ENCODE measurements around the gene GRK4.
A peak's percentile ranks its signal among the peaks of the same experiment; 100 is the strongest.
"Not testable (repeated sequence)": the region's sequence is repeated elsewhere in the genome, so short reads cannot be mapped to it uniquely, and the experiment has no call there.

GRK4 gene

DNA sequence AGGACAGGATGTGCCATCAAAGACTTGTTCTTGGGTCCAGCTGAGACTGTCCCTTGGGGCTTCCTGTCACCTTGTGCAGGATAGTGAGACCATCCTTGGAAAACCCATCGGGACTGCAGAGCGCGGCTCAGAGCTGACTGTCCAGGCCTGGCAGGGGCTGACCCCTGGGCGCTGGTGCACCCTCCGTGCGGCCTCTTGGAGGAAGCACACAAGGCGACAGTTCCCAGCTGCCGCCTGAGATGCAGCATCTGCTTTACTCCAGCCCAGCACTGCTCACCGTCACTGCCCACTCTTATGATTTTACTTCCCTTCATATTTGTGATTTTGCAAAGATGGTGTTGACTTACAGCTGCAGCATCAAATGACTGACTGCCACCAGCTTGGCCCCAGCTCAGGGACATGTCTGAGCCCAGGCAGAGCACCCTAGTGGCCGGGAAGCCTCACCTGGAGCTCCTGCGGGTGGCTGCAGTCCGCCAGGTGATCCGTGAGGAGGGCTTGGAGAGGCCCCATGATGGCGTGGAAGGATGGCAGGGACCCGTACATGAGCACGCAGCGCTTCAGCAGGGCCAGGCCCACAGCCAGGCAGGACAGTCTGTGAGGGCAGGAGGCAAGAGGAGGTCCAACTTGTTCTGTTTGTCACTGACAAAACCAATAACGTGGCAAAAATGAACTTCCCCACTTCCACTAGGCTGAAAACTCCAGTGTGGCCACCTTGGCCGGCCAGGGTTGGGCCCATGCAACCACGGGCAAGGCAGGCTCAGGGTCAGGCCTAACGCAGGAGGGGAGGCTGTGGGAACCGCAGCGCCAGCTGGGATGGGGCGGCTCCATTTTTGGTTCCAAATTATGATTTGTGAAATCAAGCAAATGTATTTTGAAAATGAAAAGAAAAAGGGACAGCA lies 22.0 kb upstream of the GRK4 start:
- no peak for DNase-seq (ENCODE audit: low spot score)

DNA sequence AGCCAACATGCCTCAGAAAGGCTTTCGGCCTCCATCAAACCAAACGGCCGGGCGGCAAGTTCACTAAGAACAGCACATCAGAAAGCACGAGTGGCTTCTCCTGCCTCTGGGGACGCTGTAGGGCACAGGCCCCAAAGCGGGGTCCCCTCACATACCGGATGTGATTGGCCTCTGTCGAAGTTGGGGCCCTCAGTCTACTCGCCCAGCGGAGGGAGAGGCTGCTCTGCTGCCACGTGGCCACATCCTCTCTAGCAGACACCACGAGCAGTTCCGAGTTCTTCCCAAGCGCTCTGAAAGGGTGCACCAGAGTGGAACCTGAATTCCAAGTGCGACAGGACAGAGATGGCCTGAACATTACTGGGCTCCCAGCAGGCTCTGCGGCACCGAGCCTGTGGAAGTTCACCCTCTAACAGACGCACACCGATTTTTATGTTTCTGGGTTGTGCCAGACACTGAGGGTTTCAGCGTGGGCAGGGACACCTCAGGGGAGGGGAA lies 21.3 kb upstream of the GRK4 start:
- DNase-seq (ENCODE audit: low spot score), result peak; percentile 37

DNA sequence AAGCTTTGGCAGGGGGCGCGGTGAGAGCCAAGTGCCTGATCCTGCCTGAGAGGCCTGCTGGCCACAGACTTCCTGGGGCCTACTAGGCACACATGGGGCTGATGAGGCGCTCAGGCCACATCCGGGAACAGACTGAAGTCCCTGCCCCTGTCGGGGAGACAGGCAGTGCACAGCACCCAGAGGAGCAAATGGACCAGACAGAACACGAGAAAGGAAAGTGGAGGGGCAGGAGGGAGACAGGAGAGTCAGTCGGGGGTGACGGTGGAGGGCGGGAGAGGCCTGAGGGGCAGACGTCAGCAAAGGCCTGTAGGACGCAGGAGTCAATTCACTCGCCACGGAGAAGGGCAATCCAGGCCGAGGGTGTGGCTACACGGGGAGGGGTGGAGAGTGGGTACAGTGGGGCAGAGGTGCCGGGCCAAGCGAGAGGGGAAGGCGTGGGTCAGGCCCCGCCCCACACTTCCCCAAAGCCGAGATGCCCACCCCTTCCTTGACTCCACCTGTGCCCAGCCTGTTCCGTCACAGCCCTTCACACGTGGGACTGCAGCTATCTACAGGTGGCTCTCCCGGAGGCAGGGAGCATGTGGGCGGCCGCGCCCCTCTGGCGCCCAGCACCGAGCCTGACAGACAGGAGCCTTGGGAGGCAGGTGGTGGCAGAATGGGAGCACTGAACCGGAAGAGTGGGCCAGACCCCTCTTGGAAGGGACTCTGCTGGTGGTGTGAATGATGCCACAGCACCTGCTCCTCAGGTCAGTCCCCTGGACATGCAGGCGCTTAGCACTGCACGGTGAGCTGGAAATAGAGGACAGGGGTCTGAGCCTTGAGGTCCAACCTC lies 20.6 kb upstream of the GRK4 start:
- DNase-seq (ENCODE audit: low spot score), result no peak

DNA sequence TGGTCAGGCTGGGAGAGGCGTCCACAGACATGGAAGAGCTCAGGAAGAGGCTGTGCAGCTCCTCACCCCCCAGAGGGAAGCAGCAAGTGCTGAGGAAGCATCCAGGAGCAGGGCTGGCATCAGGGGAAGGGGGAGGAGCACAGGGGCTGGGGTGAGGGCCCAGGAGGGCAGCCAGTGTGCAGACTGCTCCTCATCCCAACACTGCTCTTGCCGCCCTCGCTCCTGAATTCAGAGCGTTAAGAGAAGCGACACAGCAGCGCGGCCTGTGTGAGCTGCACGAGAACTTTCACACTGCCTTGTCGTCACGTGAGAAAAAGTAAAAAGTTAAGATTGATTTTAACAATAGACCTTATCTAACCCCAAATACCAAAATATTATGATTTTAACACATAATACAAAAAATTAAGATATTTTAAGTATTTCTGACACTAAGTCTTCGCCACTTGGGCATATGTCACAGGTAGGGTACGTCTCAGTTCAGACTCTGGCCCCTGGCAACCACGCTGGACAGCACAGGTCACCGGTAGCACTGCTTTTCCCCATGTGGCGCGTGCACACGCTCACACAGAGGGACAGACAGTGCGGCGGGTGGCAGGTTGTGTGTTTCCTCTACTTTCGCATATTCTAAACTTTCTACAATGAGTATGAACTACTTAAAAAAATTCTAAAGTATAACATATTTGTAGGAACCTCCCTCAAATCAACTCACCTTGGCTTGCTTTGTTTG lies 19.8 kb upstream of the GRK4 start:
- no peak for DNase-seq (ENCODE audit: low spot score)

DNA sequence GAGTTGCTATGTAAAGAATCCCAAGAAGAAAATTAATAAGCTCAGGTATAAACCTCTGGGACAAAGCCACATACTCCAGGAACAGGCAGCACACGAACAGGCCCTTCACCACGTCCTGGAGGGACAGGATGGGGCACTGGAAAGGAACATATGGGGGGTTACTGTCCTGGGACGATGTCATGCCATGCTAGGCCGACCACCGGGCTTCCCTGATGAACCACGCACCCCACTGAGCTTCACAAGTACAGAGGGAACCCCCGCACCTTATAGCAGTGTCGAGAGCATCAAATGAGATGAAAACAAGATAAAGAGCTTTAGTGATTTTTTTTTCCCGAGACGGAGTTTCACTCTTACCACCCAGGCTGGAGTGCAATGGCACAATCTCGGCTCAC lies 19.3 kb upstream of the GRK4 start:
- DNase-seq (ENCODE audit: low spot score), result no peak

DNA sequence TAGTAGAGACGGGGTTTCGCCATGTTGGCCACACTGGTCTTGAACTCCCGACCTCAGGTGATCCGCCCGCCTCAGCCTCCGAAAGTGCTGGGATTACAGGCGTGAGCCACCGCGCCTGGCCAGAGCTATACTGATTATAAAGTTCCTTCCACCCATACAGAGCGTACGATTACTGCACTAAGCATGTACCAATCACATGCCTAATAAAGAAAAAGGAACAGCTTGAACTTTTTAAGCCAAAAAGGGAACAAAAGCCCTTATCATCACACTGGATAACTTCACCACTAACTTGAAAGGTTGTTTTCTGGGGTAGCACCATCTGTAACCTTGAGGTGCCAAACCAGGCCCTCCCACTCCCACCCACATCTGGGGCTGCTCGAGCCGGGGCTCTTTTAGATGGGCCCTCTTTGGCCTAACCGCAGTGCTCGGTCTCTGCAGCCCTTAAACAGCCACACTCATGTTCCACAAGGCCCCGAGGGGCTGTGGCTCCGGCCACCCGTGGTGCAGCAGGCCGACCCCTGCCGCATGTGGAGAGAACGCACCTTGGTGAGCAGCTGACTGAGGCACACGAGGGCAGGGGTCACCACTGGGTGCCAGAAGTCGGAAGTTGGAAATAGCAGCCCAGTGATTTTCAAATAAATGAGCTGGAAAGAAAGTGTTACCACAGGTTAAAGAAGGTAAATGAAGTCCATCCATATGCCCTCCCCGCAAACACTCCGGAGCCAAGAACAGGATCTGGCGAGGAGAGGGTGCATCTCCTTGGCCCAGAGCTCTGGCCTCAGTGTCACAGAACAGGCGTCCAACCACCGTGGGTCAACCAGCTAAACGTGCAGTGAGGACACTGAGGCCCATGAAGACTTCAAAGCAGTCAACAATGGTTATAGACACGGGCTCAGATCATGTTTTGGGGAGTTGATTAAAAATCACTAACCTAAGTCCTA lies 18.5 kb upstream of the GRK4 start:
- DNase-seq (ENCODE audit: low spot score), result no peak

DNA sequence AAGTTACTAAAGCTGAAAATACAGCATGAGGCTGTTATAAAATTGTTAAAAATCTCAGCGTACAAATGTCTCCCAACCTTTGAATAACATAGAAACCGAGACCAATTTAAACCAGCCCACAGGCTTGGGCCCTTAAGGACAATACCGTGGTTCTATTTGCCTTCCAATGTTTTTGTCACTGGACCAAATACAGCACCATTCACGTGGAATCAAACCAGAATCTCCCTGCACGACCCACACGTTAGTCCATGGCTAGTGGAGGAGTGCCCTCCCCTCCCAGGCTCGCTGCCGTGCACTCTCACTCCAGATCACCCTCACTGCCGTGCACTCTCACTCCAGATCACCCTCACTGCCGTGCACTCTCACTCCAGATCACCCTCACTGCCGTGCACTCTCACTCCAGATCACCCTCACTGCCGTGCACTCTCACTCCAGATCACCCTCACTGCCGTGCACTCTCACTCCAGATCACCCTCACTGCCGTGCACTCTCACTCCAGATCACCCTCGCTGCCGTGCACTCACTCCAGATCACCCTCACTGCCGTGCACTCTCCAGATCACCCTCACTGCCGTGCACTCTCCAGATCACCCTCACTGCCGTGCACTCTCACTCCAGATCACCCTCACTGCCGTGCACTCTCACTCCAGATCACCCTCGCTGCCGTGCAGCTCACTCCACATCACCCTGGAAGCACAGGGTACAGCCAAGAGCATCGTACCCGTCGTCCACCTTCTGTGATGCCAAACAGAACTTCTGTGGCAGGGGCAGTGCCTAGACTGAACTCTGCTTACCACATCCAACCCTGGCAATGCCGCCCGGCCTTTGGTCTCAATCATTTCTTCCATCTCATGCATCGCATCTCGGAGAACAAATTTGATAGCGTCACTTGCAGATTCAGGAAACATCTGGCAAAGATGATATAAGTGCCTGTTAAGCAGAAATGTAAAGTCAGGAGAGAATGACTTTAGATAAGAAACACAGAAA lies 17.5 kb upstream of the GRK4 start:
- DNase-seq (ENCODE audit: low spot score), result not testable (repeated sequence)

DNA sequence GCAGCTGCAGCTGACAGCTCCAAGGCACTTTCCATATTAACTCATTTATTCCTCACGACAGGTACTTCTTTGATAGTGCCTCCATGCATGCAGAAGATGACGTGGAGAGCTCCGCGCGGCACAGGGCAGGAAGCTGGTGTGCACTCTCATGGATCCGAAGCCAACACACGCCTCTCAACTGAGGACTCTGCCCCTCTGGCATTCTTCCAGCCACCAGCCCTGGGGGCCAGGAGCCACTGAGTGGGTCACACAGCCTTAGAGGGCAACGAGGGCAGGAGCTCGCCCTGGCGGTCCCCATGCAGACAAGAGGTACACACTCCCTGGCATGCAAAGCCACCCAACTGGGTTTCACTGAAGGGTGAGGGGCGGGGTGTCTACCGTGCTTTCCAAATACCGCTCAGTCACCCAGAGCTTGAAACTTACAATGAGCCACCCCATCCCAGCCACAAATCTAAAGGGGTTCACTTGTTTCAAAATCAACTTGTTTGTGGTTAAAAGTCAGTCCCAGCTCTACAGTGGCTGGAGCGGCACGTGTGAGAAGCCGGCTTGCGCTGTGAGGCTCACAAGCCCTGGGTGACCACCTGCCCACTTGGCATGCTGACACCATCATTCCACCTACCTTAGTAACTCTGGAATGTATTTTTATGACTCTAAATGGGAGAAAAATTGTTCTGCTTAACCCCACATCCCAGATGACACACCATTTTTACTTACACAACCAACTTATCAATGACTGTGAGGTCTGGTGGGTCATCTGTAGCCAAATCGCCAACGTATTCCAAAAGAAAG lies 16.4 kb upstream of the GRK4 start:
- DNase-seq (ENCODE audit: low spot score), result no peak

DNA sequence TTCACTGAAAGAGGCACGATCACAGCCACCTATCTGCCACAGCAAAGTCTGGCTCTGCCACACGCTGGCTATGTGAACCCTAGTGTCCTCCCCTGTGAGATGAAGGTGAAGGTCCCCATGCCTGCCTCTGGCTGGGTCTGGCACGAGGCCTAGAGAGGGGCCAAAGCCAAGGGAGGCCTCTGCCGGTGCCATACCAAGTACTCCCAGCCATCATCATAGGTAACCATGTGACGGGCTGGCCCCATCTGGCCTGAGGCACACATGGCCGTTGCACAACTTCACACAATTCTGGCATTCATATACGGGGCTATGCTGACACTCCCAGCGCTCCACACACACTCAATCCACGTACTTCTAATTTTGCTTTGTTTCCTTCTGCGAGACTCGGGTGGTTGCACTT lies 15.4 kb upstream of the GRK4 start:
- no peak for DNase-seq (ENCODE audit: low spot score)

DNA sequence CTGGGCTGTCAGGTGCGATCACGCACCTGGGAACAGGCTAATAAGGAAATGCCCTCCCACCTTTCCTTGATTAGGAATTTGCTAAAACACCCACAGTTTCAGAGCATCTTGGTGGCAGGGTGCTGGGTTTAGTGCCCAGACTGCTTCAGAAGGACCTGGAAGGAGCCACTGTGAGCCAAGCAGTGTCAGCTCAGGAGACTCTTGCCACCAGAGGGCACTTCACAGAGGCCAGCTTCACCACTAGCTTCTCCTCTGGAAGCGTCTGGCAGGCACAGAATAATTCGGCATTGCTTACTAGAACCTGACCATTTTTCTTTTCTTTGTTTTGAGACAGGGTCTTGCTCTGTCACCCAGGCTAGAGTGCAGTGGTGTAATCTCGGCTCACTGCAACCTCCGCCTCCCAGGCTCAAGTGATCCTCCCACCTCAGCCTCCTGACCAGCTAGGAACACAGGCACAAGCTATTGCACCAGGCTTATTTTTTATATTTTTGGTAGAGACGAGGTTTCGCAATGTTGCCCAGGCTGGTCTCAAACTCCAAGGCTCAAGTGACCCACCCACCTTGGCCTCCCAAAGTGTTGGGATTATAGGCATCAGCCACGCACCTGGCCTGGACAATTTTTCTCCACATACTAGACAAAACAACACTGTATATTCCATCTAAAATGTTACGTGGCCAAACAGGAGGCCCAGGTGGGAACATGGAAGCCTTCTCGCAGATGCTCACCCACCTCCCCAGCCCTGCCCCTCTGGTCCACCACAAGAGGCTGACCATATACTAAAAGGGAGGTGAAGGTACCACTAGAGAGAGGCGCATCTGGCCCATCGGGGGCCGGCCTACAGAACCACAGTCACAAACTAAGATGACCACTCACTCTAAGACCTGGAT lies 14.2 kb upstream of the GRK4 start:
- no peak for DNase-seq (ENCODE audit: low spot score)

DNA sequence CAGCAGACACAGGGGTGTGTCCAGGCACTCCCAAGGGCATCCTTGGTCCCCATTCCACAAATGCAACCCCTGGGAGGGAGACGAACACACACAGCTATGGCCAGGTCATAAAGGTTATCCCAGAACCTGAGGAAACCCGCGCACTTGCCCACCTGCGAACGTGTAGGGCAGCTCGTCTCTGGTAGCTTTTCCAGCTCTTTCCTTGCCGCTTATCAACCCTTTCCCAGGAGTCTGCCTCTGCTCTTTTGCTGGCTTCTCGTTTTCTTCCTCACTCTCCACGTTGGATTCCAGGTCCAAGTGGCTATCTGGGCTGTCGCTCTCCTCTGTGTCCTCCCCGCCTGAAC lies 13.6 kb upstream of the GRK4 start:
- DNase-seq (ENCODE audit: low spot score), result no peak

DNA sequence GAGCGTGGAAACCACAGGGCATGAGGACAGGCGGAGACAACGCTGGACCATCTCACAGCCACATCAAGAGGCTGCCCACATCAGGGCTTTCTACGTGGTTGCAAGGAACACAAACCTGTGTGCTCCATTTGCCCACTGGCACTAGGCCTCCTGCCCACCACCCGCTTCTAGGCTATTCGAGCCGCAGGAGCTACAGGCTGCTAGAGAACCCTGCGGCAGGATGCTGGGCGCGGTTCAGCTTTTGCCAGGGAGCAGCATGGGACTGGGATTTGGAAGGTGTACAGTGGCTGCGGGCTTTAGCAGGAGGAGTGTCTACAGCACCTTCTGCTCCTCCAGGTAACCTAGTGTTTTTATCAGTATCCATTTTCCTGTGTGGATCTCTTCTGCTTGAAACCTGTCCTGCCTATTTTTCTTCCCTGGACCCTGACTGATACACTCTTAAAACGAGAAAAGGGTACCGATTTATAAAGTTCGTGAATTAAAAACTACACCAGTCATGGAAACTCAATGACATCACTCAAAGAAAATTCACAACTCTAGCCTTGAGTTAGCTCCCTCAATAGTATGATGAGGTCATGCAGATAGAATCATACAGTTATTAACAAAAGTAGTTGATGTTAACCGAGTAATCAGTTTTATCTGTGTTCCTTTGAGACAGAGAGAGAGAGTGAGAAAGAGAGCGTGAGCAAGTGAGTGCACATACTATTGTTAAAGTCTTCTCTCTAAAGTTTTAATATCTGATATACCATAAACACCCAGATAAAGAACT lies 13.0 kb upstream of the GRK4 start:
- no peak for DNase-seq (ENCODE audit: low spot score)

DNA sequence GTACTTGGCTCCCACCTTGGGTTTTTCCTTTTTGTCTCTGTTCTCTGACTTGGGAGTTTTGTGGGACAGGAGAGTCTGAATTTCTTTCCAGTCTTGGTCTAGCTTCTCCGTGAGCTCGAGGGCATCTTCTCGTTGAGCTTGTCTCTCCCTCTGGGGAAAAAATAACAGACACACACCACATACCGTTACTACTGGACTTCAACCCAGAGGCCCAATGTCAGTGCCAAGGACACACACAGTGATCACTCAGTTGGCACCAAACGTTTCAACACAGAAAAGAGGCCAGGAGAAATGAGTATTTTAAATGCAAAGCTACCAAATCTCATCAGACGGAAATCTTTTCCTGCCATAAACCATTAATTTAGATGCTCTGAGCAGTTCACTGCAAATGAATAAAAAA lies 9.9 kb upstream of the GRK4 start:
- DNase-seq (ENCODE audit: low spot score), result no peak

DNA sequence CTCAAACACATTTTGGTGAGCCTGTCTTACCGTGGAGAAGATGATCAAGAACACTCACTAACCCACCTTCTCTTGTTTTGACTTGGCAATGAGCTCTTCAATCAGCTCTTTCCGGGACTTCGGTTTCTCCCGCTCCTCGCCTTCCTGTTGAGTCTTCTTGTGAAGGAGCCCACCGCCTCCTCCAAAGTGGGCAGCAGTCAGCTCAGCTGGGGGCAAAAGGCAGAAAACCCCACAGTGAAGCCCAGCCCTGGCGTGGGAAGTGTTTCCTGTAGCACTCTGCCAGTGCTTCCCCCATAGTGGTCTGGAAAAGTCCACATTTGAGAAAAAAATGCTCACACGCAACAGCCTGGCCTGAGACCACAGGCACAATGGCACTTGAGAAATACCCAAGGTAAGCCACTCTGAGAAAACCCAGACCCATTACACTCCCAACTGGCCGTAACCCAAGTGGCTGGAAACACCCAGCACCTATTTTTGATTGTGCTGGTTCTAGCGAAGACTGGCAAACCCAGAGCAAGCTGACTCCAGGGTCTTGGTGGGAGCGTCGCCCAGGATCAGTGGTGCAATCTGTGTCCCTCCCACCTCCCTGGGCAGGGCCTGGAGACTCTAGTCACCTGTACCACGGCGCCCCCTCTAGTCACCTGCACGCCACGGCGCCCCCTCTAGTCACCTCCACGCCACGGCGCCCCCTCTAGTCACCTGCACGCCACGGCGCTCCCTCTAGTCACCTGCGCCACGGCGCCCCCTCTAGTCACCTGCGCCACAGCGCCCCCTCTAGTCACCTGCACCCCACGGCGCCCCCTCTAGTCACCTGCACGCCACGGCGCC lies 8.8 kb upstream of the GRK4 start:
- no peak for DNase-seq (ENCODE audit: low spot score)

DNA sequence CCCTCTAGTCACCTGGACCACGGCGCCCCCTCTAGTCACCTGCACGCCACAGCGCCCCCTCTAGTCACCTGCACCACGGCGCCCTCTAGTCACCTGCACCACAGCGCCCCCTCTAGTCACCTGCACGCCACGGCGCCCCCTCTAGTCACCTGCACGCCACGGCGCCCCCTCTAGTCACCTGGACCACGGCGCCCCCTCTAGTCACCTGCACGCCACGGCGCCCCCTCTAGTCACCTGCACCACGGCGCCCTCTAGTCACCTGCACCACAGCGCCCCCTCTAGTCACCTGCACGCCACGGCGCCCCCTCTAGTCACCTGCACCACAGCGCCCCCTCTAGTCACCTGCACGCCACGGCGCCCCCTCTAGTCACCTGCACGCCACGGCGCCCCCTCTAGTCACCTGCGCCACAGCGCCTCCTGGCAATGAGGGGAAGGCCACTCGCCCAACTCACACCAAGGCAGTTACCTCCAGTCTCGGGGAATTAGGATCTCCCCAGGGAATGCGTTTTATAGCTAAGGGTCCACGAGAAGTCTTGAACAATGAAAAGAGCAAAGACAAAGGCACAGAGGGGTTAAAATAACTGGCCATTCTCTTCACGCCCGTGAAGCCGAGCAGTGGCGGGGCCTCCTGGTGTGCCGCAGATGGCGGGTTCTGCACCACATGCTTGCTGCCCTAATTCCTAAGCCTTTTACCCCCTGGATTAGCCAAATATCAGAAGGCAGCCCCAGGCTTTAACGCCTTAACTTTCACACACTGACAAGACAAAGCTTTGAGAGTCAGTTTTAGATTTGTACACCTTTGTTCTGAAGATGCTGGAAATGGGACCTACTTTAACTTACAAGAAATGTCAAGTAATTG lies 8.0 kb upstream of the GRK4 start:
- not testable (repeated sequence) for DNase-seq (ENCODE audit: low spot score)

DNA sequence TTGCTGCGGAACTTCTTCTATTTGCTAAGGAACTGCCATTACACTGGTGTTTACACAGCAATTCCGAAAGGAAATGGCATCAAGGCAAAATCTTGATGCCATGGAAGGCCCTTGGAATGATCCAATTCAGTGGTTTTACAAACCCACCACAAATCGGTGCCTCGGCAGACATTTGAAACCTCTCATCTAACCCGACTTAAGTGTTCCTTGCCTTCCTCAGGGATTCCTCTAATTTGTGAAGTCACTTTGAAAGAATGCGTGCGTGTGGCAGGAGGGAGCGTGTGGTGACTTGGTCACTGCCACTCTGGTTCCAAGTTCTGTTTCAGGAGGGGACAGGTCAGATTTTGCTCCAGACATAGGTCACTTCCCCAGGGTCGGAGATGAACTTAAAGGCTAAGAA lies 4.9 kb upstream of the GRK4 start:
- no peak for DNase-seq (ENCODE audit: low spot score)

All from ecto neural progenitor cell (in vitro differentiated cells).